Liver (tissue), 9 donors: ENCODE results near the gene KERA. TPM values are rescaled to one million over a fixed set of nuclear protein-coding genes. Genes with fewer than 3 reads are reported as not detected.

Source experiments
- DNase-seq: peaks from one replicate; pipeline ENCODE4 v3.0.0-alpha.2; 2017; ENCODE audit warnings: low spot score
- H3K27ac ChIP-seq, 2 donors: one replicate each; pipeline ENCODE4 v1.7.0; 2013; ENCODE audit warnings: inconsistent platforms in 2 of 2, low read length in 2 of 2, control low read depth in 1 of 2, low read depth in 1 of 2, mild to moderate bottlenecking in 1 of 2
- H3K27me3 ChIP-seq, 4 donors: one replicate each; pipeline versions ENCODE4 v1.6.1 to v1.7.0; 2013; ENCODE audit warnings: low read length in 3 of 4, inconsistent platforms in 1 of 4, mild to moderate bottlenecking in 1 of 4, moderate library complexity in 1 of 4; ENCODE audit not compliant: control insufficient read depth in 4 of 4, insufficient read depth in 4 of 4
- H3K36me3 ChIP-seq, 4 donors: one replicate each; pipeline versions ENCODE4 v1.6.1 to v1.7.0; 2013; ENCODE audit warnings: low read length in 3 of 4, mild to moderate bottlenecking in 3 of 4, low read depth in 1 of 4, moderate library complexity in 1 of 4; ENCODE audit not compliant: control insufficient read depth in 4 of 4, insufficient read depth in 3 of 4
- H3K4me1 ChIP-seq, 4 donors: one replicate each; pipeline versions ENCODE4 v1.6.1 to v1.7.0; 2013; ENCODE audit warnings: low read length in 3 of 4, mild to moderate bottlenecking in 3 of 4, moderate library complexity in 1 of 4; ENCODE audit not compliant: control insufficient read depth in 4 of 4, insufficient read depth in 4 of 4
- H3K4me3 ChIP-seq, 3 donors: one replicate each; pipeline versions ENCODE4 v1.6.1 to v1.7.0; 2013; ENCODE audit warnings: low read length in 3 of 3, control low read depth in 1 of 3, low read depth in 1 of 3, mild to moderate bottlenecking in 1 of 3
- H3K9ac ChIP-seq, 2 donors: one replicate each; pipeline ENCODE4 v1.7.0; 2013; ENCODE audit warnings: low read length in 2 of 2, mild to moderate bottlenecking in 2 of 2, moderate library complexity in 2 of 2, control low read depth in 1 of 2, low read depth in 1 of 2
- H3K9me3 ChIP-seq, 4 donors: one replicate each; pipeline versions ENCODE4 v1.6.1 to v1.7.0; 2013; ENCODE audit warnings: low read length in 3 of 4; ENCODE audit not compliant: control insufficient read depth in 4 of 4
- EGR1 ChIP-seq, 2 donors: IDR thresholded peaks; 2 replicates each; pipeline ENCODE4 v1.6.1; 2016 to 2018; ENCODE audit warnings: antibody characterized with exemption in 2 of 2, low read depth in 2 of 2
- FOXA1 ChIP-seq: IDR thresholded peaks from 2 replicates; pipeline ENCODE4 v1.6.1; 2016; ENCODE audit warnings: antibody characterized with exemption
- FOXA2 ChIP-seq: IDR thresholded peaks from 2 replicates; pipeline ENCODE4 v1.6.1; 2016; ENCODE audit warnings: antibody characterized with exemption
- GABPA ChIP-seq, 2 donors: IDR thresholded peaks in 1 of 2; conservative IDR thresholded peaks in 1 of 2; 2 replicates each; pipeline ENCODE4 v1.6.1; 2016; ENCODE audit warnings: antibody characterized with exemption in 2 of 2, mild to moderate bottlenecking in 1 of 2, moderate library complexity in 1 of 2
- HNF4A ChIP-seq, 2 donors: conservative IDR thresholded peaks; 2 replicates each; pipeline ENCODE4 v1.6.1; 2016; ENCODE audit warnings: antibody characterized with exemption in 2 of 2, mild to moderate bottlenecking in 2 of 2
- HNF4G ChIP-seq: IDR thresholded peaks from 2 replicates; pipeline ENCODE4 v1.6.1; 2016; ENCODE audit warnings: antibody characterized with exemption
- JUND ChIP-seq, 2 donors: IDR thresholded peaks; 2 replicates each; pipeline ENCODE4 v1.6.1; 2016; ENCODE audit warnings: antibody characterized with exemption in 2 of 2
- NR2F2 ChIP-seq: IDR thresholded peaks from 2 replicates; pipeline ENCODE4 v1.6.1; 2016; ENCODE audit warnings: antibody characterized with exemption
- RAD21 ChIP-seq, 2 donors: IDR thresholded peaks; 2 replicates each; pipeline ENCODE4 v1.6.1; 2016; ENCODE audit warnings: antibody characterized with exemption in 2 of 2, mild to moderate bottlenecking in 2 of 2
- RXRA ChIP-seq, 2 donors: IDR thresholded peaks; 2 replicates each; pipeline ENCODE4 v1.6.1; 2017 to 2018; ENCODE audit warnings: antibody characterized with exemption in 2 of 2, mild to moderate bottlenecking in 1 of 2
- SP1 ChIP-seq: IDR thresholded peaks from 2 replicates; pipeline ENCODE4 v1.6.1; 2018; ENCODE audit warnings: antibody characterized with exemption, mild to moderate bottlenecking
- TAF1 ChIP-seq: conservative IDR thresholded peaks from 2 replicates; pipeline ENCODE4 v1.6.1; 2016; ENCODE audit warnings: antibody characterized with exemption, mild to moderate bottlenecking
- YY1 ChIP-seq: IDR thresholded peaks from 2 replicates; pipeline ENCODE4 v1.6.1; 2016; ENCODE audit warnings: antibody characterized with exemption, mild to moderate bottlenecking
- WGBS: extraction: QIAGEN DNeasy Blood & Tissue Kit; methylation state at CpG from one replicate; pipeline ENCODE4 v1.1.7; 2013; 5-methylcytosine and 5-hydroxymethylcytosine counted together
- polyA plus RNA-seq, 2 donors: library from polyadenylated mRNA; stranded (reverse) in 1 of 2; unstranded in 1 of 2; fragments of 200-250 nt in 1 of 2; fragments of >200 nt in 1 of 2; fragmentation: Nextera tagmentation in 1 of 2; extraction: Ambion mirVana in 1 of 2; gene quantifications; one replicate each; pipeline versions ENCODE4 v1.2.1 to v1.2.3, GENCODE V29; 2013 to 2015
- total RNA-seq, 2 donors: library from RNA; depleted of rRNA; stranded (reverse); fragments of >200 nt; gene quantifications; one replicate each; pipeline ENCODE4 v1.2.3, GENCODE V29; 2014
- TF ChIP-seq, protein P1 (sequence below): IDR thresholded peaks from 2 replicates; pipeline ENCODE4 v1.6.1; 2016; ENCODE audit warnings: antibody characterized with exemption
- TF ChIP-seq, protein P2 (sequence below): IDR thresholded peaks from 2 replicates; pipeline ENCODE4 v1.6.1; 2016; ENCODE audit warnings: antibody characterized with exemption
- TF ChIP-seq, protein P3 (sequence below): IDR thresholded peaks from 2 replicates; pipeline ENCODE4 v1.6.1; 2016; ENCODE audit warnings: antibody characterized with exemption, mild to moderate bottlenecking
- TF ChIP-seq, protein P4 (sequence below): fragments of 150-350 bp; IDR thresholded peaks from 2 replicates; pipeline ENCODE4 v1.5.1; 2017; ENCODE audit warnings: improper control_type of control experiment, low read depth, low read length; ENCODE audit not compliant: missing input control
- TF ChIP-seq, protein P5 (sequence below): IDR thresholded peaks from 2 replicates; pipeline ENCODE4 v1.6.1; 2016; ENCODE audit warnings: antibody characterized with exemption
- donor health status: healthy.
- donor health status: healthy.
- donor health status: healthy.
- donor health status: healthy.
- donor health status: healthy.

The KERA gene
- total and polyA plus RNA-seq, 4 donors, result not detected

DNA sequence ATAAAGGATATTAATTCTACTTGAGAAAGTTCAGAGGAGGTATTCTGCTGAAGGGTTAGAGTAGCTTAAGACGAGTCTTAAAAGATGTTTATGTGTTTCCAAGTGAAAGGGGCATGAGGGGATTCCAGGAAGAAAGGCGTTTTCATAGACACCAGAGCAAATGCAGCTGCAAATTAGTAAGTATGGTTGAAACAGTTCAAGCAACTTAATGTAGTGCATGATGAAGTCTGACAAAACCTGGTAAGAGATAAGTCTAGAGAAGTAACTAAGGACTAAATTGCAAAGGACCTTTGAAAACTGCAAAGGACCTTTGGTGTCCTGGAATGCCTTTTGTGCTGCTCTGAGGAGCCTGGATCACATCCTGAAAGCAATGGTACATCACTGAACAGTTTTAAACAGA lies 42.0 kb upstream of the KERA start:
- WGBS, result 55% methylated on average over 2 of the region's 2 CpGs
- TF ChIP-seq JUND (IDR thresholded peaks at IDR 0.05) (no peak), RXRA (IDR thresholded peaks at IDR 0.05) (no peak), SP1 (no peak), HNF4G (no peak), RAD21 (IDR thresholded peaks at IDR 0.05) (no peak), FOXA2 (no peak), GABPA (IDR thresholded peaks at IDR 0.05 in 1 of 2, conservative IDR thresholded peaks at IDR 0.05 in 1 of 2) (no peak), TAF1 (no peak), NR2F2 (no peak)
- TF ChIP-seq, protein P1, sequence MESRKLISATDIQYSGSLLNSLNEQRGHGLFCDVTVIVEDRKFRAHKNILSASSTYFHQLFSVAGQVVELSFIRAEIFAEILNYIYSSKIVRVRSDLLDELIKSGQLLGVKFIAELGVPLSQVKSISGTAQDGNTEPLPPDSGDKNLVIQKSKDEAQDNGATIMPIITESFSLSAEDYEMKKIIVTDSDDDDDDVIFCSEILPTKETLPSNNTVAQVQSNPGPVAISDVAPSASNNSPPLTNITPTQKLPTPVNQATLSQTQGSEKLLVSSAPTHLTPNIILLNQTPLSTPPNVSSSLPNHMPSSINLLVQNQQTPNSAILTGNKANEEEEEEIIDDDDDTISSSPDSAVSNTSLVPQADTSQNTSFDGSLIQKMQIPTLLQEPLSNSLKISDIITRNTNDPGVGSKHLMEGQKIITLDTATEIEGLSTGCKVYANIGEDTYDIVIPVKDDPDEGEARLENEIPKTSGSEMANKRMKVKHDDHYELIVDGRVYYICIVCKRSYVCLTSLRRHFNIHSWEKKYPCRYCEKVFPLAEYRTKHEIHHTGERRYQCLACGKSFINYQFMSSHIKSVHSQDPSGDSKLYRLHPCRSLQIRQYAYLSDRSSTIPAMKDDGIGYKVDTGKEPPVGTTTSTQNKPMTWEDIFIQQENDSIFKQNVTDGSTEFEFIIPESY, result no peak
- TF ChIP-seq, protein P2, sequence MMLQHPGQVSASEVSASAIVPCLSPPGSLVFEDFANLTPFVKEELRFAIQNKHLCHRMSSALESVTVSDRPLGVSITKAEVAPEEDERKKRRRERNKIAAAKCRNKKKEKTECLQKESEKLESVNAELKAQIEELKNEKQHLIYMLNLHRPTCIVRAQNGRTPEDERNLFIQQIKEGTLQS, result no peak
- TF ChIP-seq, protein P3, sequence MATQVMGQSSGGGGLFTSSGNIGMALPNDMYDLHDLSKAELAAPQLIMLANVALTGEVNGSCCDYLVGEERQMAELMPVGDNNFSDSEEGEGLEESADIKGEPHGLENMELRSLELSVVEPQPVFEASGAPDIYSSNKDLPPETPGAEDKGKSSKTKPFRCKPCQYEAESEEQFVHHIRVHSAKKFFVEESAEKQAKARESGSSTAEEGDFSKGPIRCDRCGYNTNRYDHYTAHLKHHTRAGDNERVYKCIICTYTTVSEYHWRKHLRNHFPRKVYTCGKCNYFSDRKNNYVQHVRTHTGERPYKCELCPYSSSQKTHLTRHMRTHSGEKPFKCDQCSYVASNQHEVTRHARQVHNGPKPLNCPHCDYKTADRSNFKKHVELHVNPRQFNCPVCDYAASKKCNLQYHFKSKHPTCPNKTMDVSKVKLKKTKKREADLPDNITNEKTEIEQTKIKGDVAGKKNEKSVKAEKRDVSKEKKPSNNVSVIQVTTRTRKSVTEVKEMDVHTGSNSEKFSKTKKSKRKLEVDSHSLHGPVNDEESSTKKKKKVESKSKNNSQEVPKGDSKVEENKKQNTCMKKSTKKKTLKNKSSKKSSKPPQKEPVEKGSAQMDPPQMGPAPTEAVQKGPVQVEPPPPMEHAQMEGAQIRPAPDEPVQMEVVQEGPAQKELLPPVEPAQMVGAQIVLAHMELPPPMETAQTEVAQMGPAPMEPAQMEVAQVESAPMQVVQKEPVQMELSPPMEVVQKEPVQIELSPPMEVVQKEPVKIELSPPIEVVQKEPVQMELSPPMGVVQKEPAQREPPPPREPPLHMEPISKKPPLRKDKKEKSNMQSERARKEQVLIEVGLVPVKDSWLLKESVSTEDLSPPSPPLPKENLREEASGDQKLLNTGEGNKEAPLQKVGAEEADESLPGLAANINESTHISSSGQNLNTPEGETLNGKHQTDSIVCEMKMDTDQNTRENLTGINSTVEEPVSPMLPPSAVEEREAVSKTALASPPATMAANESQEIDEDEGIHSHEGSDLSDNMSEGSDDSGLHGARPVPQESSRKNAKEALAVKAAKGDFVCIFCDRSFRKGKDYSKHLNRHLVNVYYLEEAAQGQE, result no peak
- TF ChIP-seq, protein P4, sequence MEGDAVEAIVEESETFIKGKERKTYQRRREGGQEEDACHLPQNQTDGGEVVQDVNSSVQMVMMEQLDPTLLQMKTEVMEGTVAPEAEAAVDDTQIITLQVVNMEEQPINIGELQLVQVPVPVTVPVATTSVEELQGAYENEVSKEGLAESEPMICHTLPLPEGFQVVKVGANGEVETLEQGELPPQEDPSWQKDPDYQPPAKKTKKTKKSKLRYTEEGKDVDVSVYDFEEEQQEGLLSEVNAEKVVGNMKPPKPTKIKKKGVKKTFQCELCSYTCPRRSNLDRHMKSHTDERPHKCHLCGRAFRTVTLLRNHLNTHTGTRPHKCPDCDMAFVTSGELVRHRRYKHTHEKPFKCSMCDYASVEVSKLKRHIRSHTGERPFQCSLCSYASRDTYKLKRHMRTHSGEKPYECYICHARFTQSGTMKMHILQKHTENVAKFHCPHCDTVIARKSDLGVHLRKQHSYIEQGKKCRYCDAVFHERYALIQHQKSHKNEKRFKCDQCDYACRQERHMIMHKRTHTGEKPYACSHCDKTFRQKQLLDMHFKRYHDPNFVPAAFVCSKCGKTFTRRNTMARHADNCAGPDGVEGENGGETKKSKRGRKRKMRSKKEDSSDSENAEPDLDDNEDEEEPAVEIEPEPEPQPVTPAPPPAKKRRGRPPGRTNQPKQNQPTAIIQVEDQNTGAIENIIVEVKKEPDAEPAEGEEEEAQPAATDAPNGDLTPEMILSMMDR, result no peak

DNA sequence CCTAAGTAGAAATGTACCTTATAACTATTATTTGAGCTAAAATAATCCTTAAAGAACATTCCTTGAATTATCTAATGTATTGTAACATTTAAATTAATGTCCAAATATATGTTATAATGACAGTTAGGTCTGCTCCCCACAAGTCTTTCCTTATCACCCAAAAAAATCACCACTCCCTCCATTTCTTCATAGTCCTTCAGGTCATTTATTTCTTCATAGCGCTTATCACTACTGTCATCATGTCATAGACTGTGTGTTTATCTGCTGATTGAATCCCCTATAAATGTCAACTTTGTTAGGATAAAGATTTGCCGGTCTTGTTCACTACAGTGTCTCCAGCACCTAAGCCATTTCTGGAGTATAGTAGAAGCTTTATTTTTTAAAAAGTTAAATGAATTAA lies 41.5 kb upstream of the KERA start:
- no peak overlapping the region for H3K9ac ChIP-seq
- H3K27ac ChIP-seq, result no peak overlapping the region
- H3K9me3 ChIP-seq, result no peaks in the 10 kb centered on the region
- H3K4me1 ChIP-seq, result no peaks in the 10 kb centered on the region
- TF ChIP-seq EGR1 (IDR thresholded peaks at IDR 0.05; ENCODE audit: low read depth in 2 of 2), result no peak
- TF ChIP-seq RAD21 (IDR thresholded peaks at IDR 0.05), result no peak
- TF ChIP-seq, protein P5, sequence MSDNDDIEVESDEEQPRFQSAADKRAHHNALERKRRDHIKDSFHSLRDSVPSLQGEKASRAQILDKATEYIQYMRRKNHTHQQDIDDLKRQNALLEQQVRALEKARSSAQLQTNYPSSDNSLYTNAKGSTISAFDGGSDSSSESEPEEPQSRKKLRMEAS, result no peak
- TF ChIP-seq RXRA (IDR thresholded peaks at IDR 0.05), result no peak
- TF ChIP-seq NR2F2, result no peak
- TF ChIP-seq GABPA (IDR thresholded peaks at IDR 0.05 in 1 of 2, conservative IDR thresholded peaks at IDR 0.05 in 1 of 2), result no peak
- TF ChIP-seq HNF4A (conservative IDR thresholded peaks at IDR 0.05), result no peak
- no peak for TF ChIP-seq YY1
- TF ChIP-seq, protein P1, result no peak
- no peak for TF ChIP-seq TAF1
- no peak for TF ChIP-seq HNF4G
- TF ChIP-seq, protein P2, result no peak
- TF ChIP-seq SP1, result no peak
- no peak for TF ChIP-seq FOXA2
- TF ChIP-seq, protein P3, result no peak
- no peak for TF ChIP-seq JUND (IDR thresholded peaks at IDR 0.05)
- no peak for TF ChIP-seq FOXA1
- no peaks in the 10 kb centered on the region for H3K27me3 ChIP-seq
- no peaks in the 10 kb centered on the region for H3K36me3 ChIP-seq
- H3K4me3 ChIP-seq, result no peak overlapping the region
- WGBS, result 43% methylated on average over 2 of the region's 2 CpGs
- DNase-seq, result no peak

More for the DNA sequence above, 42.0 kb upstream of the KERA start:
- no peaks in the 10 kb centered on the region for H3K9me3 ChIP-seq
- no peak for DNase-seq
- H3K27me3 ChIP-seq, result no peaks in the 10 kb centered on the region
- H3K4me3 ChIP-seq, result no peak overlapping the region
- H3K27ac ChIP-seq, result no peak overlapping the region
- no peaks in the 10 kb centered on the region for H3K4me1 ChIP-seq
- no peak overlapping the region for H3K9ac ChIP-seq
- H3K36me3 ChIP-seq, result no peaks in the 10 kb centered on the region
